GM03348 (cell line): Measurements from ENCODE around the gene DIP2C.
"Not testable (repeated sequence)": the region's sequence is repeated elsewhere in the genome, so short reads cannot be mapped to it uniquely, and the experiment has no call there.

Experiments used
- DNase-seq: peaks from one replicate; pipeline ENCODE4 v3.0.0; 2012; ENCODE audit warnings: low spot score

Gene DIP2C

GRCh38 chr10:641149-642010 is 48.1 kb downstream of the DIP2C start:
- no peak for DNase-seq

- no peak for DNase-seq
Observed at GRCh38 chr10:640673-641045, 48.8 kb downstream of the DIP2C start.

- DNase-seq = no peak
Observed at GRCh38 chr10:639751-640672, 49.5 kb downstream of the DIP2C start.

GRCh38 chr10:639001-639750 is 50.3 kb downstream of the DIP2C start:
- DNase-seq = no peak

GRCh38 chr10:637771-638195 is 51.7 kb downstream of the DIP2C start:
- DNase-seq = no peak

- DNase-seq = no peak
Observed at GRCh38 chr10:637221-637620, 52.2 kb downstream of the DIP2C start.

GRCh38 chr10:636769-637168 is 52.7 kb downstream of the DIP2C start:
- DNase-seq = no peak

- DNase-seq = no peak
Observed at GRCh38 chr10:636016-636730, 53.3 kb downstream of the DIP2C start.

- no peak for DNase-seq
Observed at GRCh38 chr10:635088-635861, 54.2 kb downstream of the DIP2C start.

- no peak for DNase-seq
Observed at GRCh38 chr10:634256-634655, 55.2 kb downstream of the DIP2C start.

GRCh38 chr10:633279-634245 is 55.9 kb downstream of the DIP2C start:
- no peak for DNase-seq

- DNase-seq = not testable (repeated sequence)
Observed at GRCh38 chr10:632807-633177, 56.7 kb downstream of the DIP2C start.

- DNase-seq = not testable (repeated sequence)
Observed at GRCh38 chr10:632155-632806, 57.2 kb downstream of the DIP2C start.

- DNase-seq = no peak
Observed at GRCh38 chr10:631266-631665, 58.2 kb downstream of the DIP2C start.

GRCh38 chr10:630581-631073 is 58.8 kb downstream of the DIP2C start:
- DNase-seq = no peak

- DNase-seq = no peak
Observed at GRCh38 chr10:629186-629998, 60.1 kb downstream of the DIP2C start.

- DNase-seq = no peak
Observed at GRCh38 chr10:628386-629045, 61.0 kb downstream of the DIP2C start.
